Fibroblast of pulmonary artery (primary cell): ENCODE measurements around the gene NUDT22.
A peak's percentile ranks its signal among the peaks of the same experiment; 100 is the strongest.

Experiments
- DNase-seq: peaks from one replicate; pipeline ENCODE4 v3.0.0-alpha.2; 2010; ENCODE audit warnings: low read depth
- H3K4me3 ChIP-seq: replicated peaks from 2 replicates; pipeline ENCODE4 v1.5.1; 2011; ENCODE audit warnings: low read depth, mild to moderate bottlenecking, control low read depth, low read length, moderate library complexity
- CTCF ChIP-seq: IDR thresholded peaks from 2 replicates; pipeline ENCODE4 v1.5.1; 2011; ENCODE audit warnings: mild to moderate bottlenecking, control low read depth, low read length, inconsistent platforms; ENCODE audit errors: missing control alignments

NUDT22 gene

GRCh38 chr11:64207256-64208085 lies 18.6 kb upstream of the NUDT22 start:
- peak overlapping the region; percentile 12 for H3K4me3 ChIP-seq
- TF ChIP-seq CTCF: no peak
- peak; percentile 81 for DNase-seq

- no peak for DNase-seq
- TF ChIP-seq CTCF: no peak
- H3K4me3 ChIP-seq: peak overlapping the region; percentile 12
These were observed 17.8 kb upstream of the NUDT22 start for GRCh38 chr11:64208086-64208795.

- no peak for DNase-seq
- no peak overlapping the region for H3K4me3 ChIP-seq
- TF ChIP-seq CTCF: no peak
These were observed 17.1 kb upstream of the NUDT22 start for GRCh38 chr11:64208796-64209562.

- no peak overlapping the region for H3K4me3 ChIP-seq
- DNase-seq: no peak
- no peak for TF ChIP-seq CTCF
These were observed 16.6 kb upstream of the NUDT22 start for GRCh38 chr11:64209563-64209843.

GRCh38 chr11:64210301-64211020 lies 15.6 kb upstream of the NUDT22 start:
- no peak for DNase-seq
- no peak for TF ChIP-seq CTCF
- H3K4me3 ChIP-seq: no peak overlapping the region

GRCh38 chr11:64211181-64211872 lies 14.7 kb upstream of the NUDT22 start:
- H3K4me3 ChIP-seq: no peak overlapping the region
- no peak for TF ChIP-seq CTCF
- no peak for DNase-seq
